Progenitor cell of endocrine pancreas (in vitro differentiated cells): Measurements from ENCODE around the gene SEMA3C. TPM values are rescaled to one million over a fixed set of nuclear protein-coding genes. Genes with fewer than 3 reads are reported as not detected.

Experiments used
- DNase-seq: peaks from one replicate; pipeline ENCODE4 v3.0.0; 2021; ENCODE audit warnings: low spot score; ENCODE audit not compliant: unreplicated experiment
- H3K27ac Mint-ChIP-seq: 2 replicates; pipeline ENCODE4 v1.8.0; 2021; ENCODE audit warnings: mild to moderate bottlenecking, moderate library complexity, mixed read lengths
- H3K27me3 Mint-ChIP-seq: 2 replicates; pipeline ENCODE4 v1.8.0; 2021; ENCODE audit warnings: mixed read lengths
- H3K36me3 Mint-ChIP-seq: 2 replicates; pipeline ENCODE4 v1.8.0; 2022; ENCODE audit warnings: mixed read lengths; ENCODE audit not compliant: insufficient read depth
- H3K4me1 Mint-ChIP-seq: 2 replicates; pipeline ENCODE4 v1.8.0; 2021; ENCODE audit warnings: low read depth, mixed read lengths
- H3K4me3 Mint-ChIP-seq: 2 replicates; pipeline ENCODE4 v1.8.0; 2021; ENCODE audit warnings: low read depth, mild to moderate bottlenecking, moderate library complexity, mixed read lengths
- H3K9me3 Mint-ChIP-seq: 2 replicates; pipeline ENCODE4 v1.8.0; 2021; ENCODE audit warnings: low read depth, mixed read lengths
- CTCF ChIP-seq: fragments of 200-600 bp; sonication (generic); IDR thresholded peaks from one replicate; pipeline ENCODE4 v1.5.0; 2021; ENCODE audit warnings: antibody characterized with exemption, mild to moderate bottlenecking; ENCODE audit not compliant: unreplicated experiment
- total RNA-seq: library from RNA; stranded (reverse); gene quantifications from 2 replicates; pipeline ENCODE4 v1.2.1, GENCODE V29; 2021

Gene SEMA3C
- total RNA-seq, 1 donor from 2014 or later, result 136 TPM

GRCh38 chr7:80731281-80731680 lies 187.6 kb downstream of the SEMA3C start:
- H3K4me1 Mint-ChIP-seq, result peaks cover 11% of the 10 kb centered on the region
- no peak overlapping the region for H3K27ac Mint-ChIP-seq

GRCh38 chr7:80729591-80730320 lies 189.1 kb downstream of the SEMA3C start:
- Mint-ChIP-seq H3K4me1 (peaks cover 17% of the 10 kb centered on the region), H3K36me3 (no peaks in the 10 kb centered on the region), H3K9me3 (peaks cover under 1% of the 10 kb centered on the region), H3K27ac (no peak overlapping the region), H3K4me3 (no peak overlapping the region), H3K27me3 (no peaks in the 10 kb centered on the region)
- no peak for TF ChIP-seq CTCF
- DNase-seq, result no peak

More at GRCh38 chr7:80731281-80731680, 187.6 kb downstream of the SEMA3C start:
- Mint-ChIP-seq H3K27me3 (no peaks in the 10 kb centered on the region), H3K4me3 (no peak overlapping the region), H3K36me3 (no peaks in the 10 kb centered on the region), H3K9me3 (peaks cover 8% of the 10 kb centered on the region)
- no peak for DNase-seq
- TF ChIP-seq CTCF, result no peak

GRCh38 chr7:80726666-80727065 lies 192.2 kb downstream of the SEMA3C start:
- Mint-ChIP-seq H3K9me3 (no peaks in the 10 kb centered on the region), H3K4me1 (peaks cover 31% of the 10 kb centered on the region), H3K4me3 (no peak overlapping the region), H3K27me3 (no peaks in the 10 kb centered on the region), H3K27ac (no peak overlapping the region), H3K36me3 (no peaks in the 10 kb centered on the region)
- no peak for DNase-seq
- TF ChIP-seq CTCF, result no peak

- no peaks in the 10 kb centered on the region for H3K27me3 Mint-ChIP-seq
- H3K36me3 Mint-ChIP-seq, result no peaks in the 10 kb centered on the region
- no peak for TF ChIP-seq CTCF
- H3K9me3 Mint-ChIP-seq, result no peaks in the 10 kb centered on the region
- peaks cover 26% of the 10 kb centered on the region for H3K4me1 Mint-ChIP-seq
- H3K27ac Mint-ChIP-seq, result no peak overlapping the region
- H3K4me3 Mint-ChIP-seq, result no peak overlapping the region
- no peak for DNase-seq
Measured at GRCh38 chr7:80725181-80725611, 193.7 kb downstream of the SEMA3C start.

- no peaks in the 10 kb centered on the region for H3K36me3 Mint-ChIP-seq
- DNase-seq, result no peak
- no peaks in the 10 kb centered on the region for H3K27me3 Mint-ChIP-seq
- no peak for TF ChIP-seq CTCF
- H3K4me3 Mint-ChIP-seq, result no peak overlapping the region
- peaks cover 26% of the 10 kb centered on the region for H3K4me1 Mint-ChIP-seq
- no peaks in the 10 kb centered on the region for H3K9me3 Mint-ChIP-seq
- no peak overlapping the region for H3K27ac Mint-ChIP-seq
Measured at GRCh38 chr7:80724249-80724871, 194.5 kb downstream of the SEMA3C start.
